GM12891 (cell line): Measurements from ENCODE around the gene RAPGEF5.

Experiments used
- DNase-seq: peaks from one replicate; pipeline ENCODE4 v3.0.0; 2011; ENCODE audit warnings: low spot score; ENCODE audit not compliant: insufficient read length
- FAIRE-seq: peaks from 2 replicates; lab custom pipeline; 2011; peaks lifted over from hg19 to GRCh38; lab: Jason Lieb, UNC
- PAX5 ChIP-seq: IDR thresholded peaks from 2 replicates; pipeline ENCODE4 v1.6.1; 2011; ENCODE audit warnings: low read length, moderate library complexity, mild to moderate bottlenecking; ENCODE audit not compliant: insufficient read depth, severe bottlenecking
- POLR2A ChIP-seq: IDR thresholded peaks from 2 replicates; pipeline ENCODE4 v1.6.1; 2011; ENCODE audit warnings: low read depth, low read length, control low read depth
- POLR2AphosphoS5 ChIP-seq: IDR thresholded peaks from 2 replicates; pipeline ENCODE4 v1.6.1; 2011; ENCODE audit warnings: low read depth, low read length, control low read depth
- POU2F2 ChIP-seq: IDR thresholded peaks from 2 replicates; pipeline ENCODE4 v1.6.1; 2011; ENCODE audit warnings: low read depth, mild to moderate bottlenecking, control low read depth, low read length, moderate library complexity
- SPI1 ChIP-seq: IDR thresholded peaks from 2 replicates; pipeline ENCODE4 v1.6.1; 2011; ENCODE audit warnings: low read depth, low read length, control low read depth
- TAF1 ChIP-seq: IDR thresholded peaks from 2 replicates; pipeline ENCODE4 v1.6.1; 2011; ENCODE audit warnings: low read depth, low read length, control low read depth

RAPGEF5 gene

GRCh38 chr7:22129166-22129565, 227.8 kb downstream of the RAPGEF5 start:
- DNase-seq (no peak), FAIRE-seq (no peak)
- TF ChIP-seq PAX5 (no peak), POLR2AphosphoS5 (no peak), TAF1 (no peak), POLR2A (no peak), POU2F2 (no peak), SPI1 (no peak)

GRCh38 chr7:22128528-22128920, 228.4 kb downstream of the RAPGEF5 start:
- TF ChIP-seq POLR2AphosphoS5 (no peak), PAX5 (no peak), TAF1 (no peak), POU2F2 (no peak), POLR2A (no peak), SPI1 (no peak)
- DNase-seq (no peak), FAIRE-seq (no peak)

- DNase-seq (no peak), FAIRE-seq (no peak)
- no peak for TF ChIP-seq POLR2A
- no peak for TF ChIP-seq POLR2AphosphoS5
- no peak for TF ChIP-seq TAF1
- TF ChIP-seq SPI1 = no peak
- TF ChIP-seq PAX5 = no peak
- no peak for TF ChIP-seq POU2F2
Measured at GRCh38 chr7:22127835-22128527, 229.0 kb downstream of the RAPGEF5 start.

GRCh38 chr7:22125436-22125835, 231.5 kb downstream of the RAPGEF5 start:
- TF ChIP-seq POU2F2 = no peak
- TF ChIP-seq SPI1 = no peak
- TF ChIP-seq POLR2AphosphoS5 = no peak
- TF ChIP-seq PAX5 = no peak
- no peak for TF ChIP-seq TAF1
- FAIRE-seq (no peak), DNase-seq (no peak)

- no peak for DNase-seq
- no peak for FAIRE-seq
- TF ChIP-seq POU2F2 (no peak), POLR2AphosphoS5 (no peak), POLR2A (no peak), SPI1 (no peak), TAF1 (no peak), PAX5 (no peak)
Measured at GRCh38 chr7:22124941-22125340, 232.0 kb downstream of the RAPGEF5 start.

GRCh38 chr7:22123139-22123538, 233.8 kb downstream of the RAPGEF5 start:
- no peak for TF ChIP-seq POLR2AphosphoS5
- TF ChIP-seq POU2F2 = no peak
- TF ChIP-seq SPI1 = no peak
- no peak for TF ChIP-seq PAX5
- no peak for TF ChIP-seq POLR2A
- TF ChIP-seq TAF1 = no peak
- DNase-seq (no peak), FAIRE-seq (no peak)

- FAIRE-seq = no peak
- TF ChIP-seq SPI1 (no peak), TAF1 (no peak), POLR2AphosphoS5 (no peak), POU2F2 (no peak), PAX5 (no peak), POLR2A (no peak)
- no peak for DNase-seq
Measured at GRCh38 chr7:22121702-22122474, 235.1 kb downstream of the RAPGEF5 start.

GRCh38 chr7:22120391-22121053, 236.4 kb downstream of the RAPGEF5 start:
- no peak for TF ChIP-seq POLR2A
- TF ChIP-seq SPI1 = no peak
- no peak for TF ChIP-seq POU2F2
- no peak for TF ChIP-seq POLR2AphosphoS5
- no peak for TF ChIP-seq PAX5
- no peak for TF ChIP-seq TAF1
- FAIRE-seq = no peak
- DNase-seq = no peak

- DNase-seq (no peak), FAIRE-seq (no peak)
Measured at GRCh38 chr7:22117222-22117621, 239.7 kb downstream of the RAPGEF5 start.

More at GRCh38 chr7:22117222-22117621, 239.7 kb downstream of the RAPGEF5 start:
- TF ChIP-seq TAF1 = no peak
- TF ChIP-seq POLR2AphosphoS5 = no peak
- no peak for TF ChIP-seq POLR2A
- no peak for TF ChIP-seq PAX5
